Breast epithelium (tissue), 4 donors: ENCODE results near the gene TRPC3. TPM values are rescaled to one million over a fixed set of nuclear protein-coding genes. Genes with fewer than 3 reads are reported as not detected.

Experiments used
- DNase-seq, 2 donors: peaks; one replicate each; pipeline ENCODE4 v3.0.0-alpha.2; 2019; ENCODE audit warnings: low spot score in 2 of 2
- H3K27ac ChIP-seq, 2 donors: fragments of 200-600 bp; sonication (generic) in 1 of 2; one replicate each; pipeline ENCODE4 v1.5.1; 2016 to 2019; ENCODE audit warnings: mild to moderate bottlenecking in 1 of 2
- H3K27me3 ChIP-seq, 2 donors: fragments of 200-600 bp; sonication (generic) in 1 of 2; one replicate each; pipeline versions ENCODE4 v1.5.1 to v1.6.0; 2017 to 2019; ENCODE audit warnings: control low read depth in 1 of 2, mild to moderate bottlenecking in 1 of 2
- H3K36me3 ChIP-seq: fragments of 200-600 bp; one replicate; pipeline ENCODE4 v1.5.1; 2019
- H3K4me1 ChIP-seq, 2 donors: fragments of 200-600 bp; sonication (generic); one replicate each; pipeline ENCODE4 v1.5.1; 2016 to 2019; ENCODE audit warnings: control low read depth in 1 of 2
- H3K4me3 ChIP-seq, 3 donors: fragments of 200-600 bp; sonication (generic); 1 replicate in 2 of 3; 2 replicates in 1 of 3; pipeline ENCODE4 v1.5.1; 2016 to 2019; ENCODE audit warnings: mild to moderate bottlenecking in 3 of 3, moderate library complexity in 2 of 3
- H3K9me3 ChIP-seq, 2 donors: fragments of 200-600 bp; sonication (generic) in 1 of 2; one replicate each; pipeline ENCODE4 v1.5.1; 2016 to 2019; ENCODE audit warnings: control low read depth in 1 of 2
- CTCF ChIP-seq, 3 donors: fragments of 450-650 bp; IDR thresholded peaks; one replicate each; pipeline ENCODE4 v1.5.1; 2016 to 2017; ENCODE audit warnings: antibody characterized with exemption in 3 of 3, mild to moderate bottlenecking in 3 of 3, moderate library complexity in 3 of 3
- POLR2A ChIP-seq: fragments of 450-650 bp; IDR thresholded peaks from one replicate; pipeline ENCODE4 v1.6.1; 2016; ENCODE audit warnings: antibody characterized with exemption, mild to moderate bottlenecking, moderate library complexity
- POLR2AphosphoS5 ChIP-seq, 3 donors: sonication (generic); formaldehyde crosslinking; IDR thresholded peaks; one replicate each; pipeline ENCODE4 v1.6.1; 2017; ENCODE audit warnings: antibody characterized with exemption in 3 of 3
- intact Hi-C: fragments of 100-400 bp; cut with DNase I; formaldehyde crosslinking; loops from one replicate; pipeline ENCODE4 v1.15.1; 2023; ENCODE audit warnings: low total_unique reads
- total RNA-seq, 3 donors: library from RNA; depleted of rRNA; stranded (reverse); fragments of >200 nt; gene quantifications; one replicate each; pipeline ENCODE4 v1.1.0, GENCODE V29; 2016

Gene TRPC3
- total RNA-seq, 3 donors from 2014 or later = 0.64 to 0.98 (median 0.88) TPM

GRCh38 chr4:121950680-121951520 lies 960 bp downstream of the TRPC3 start:
- Histone ChIP-seq H3K4me1 (no peaks in the 10 kb centered on the region), H3K4me3 (peak overlapping the region; percentile 59 to 91 (median 63)), H3K9me3 (no peaks in the 10 kb centered on the region), H3K36me3 (no peaks in the 10 kb centered on the region), H3K27me3 (peaks cover 0 to 11% of the 10 kb centered on the region in 2 donors), H3K27ac (peak overlapping the region in 1 of 2 donors; percentile 22)
- intact Hi-C loops = no loop called here
- no peak for TF ChIP-seq CTCF (IDR thresholded peaks at IDR 0.05)
- TF ChIP-seq POLR2A = no peak
- no peak for TF ChIP-seq POLR2AphosphoS5 (IDR thresholded peaks at IDR 0.05)
- no peak for DNase-seq

- DNase-seq = peak; percentile 28 to 64
- Histone ChIP-seq H3K9me3 (no peaks in the 10 kb centered on the region), H3K4me3 (peak overlapping the region; percentile 59 to 91 (median 63)), H3K27me3 (peaks cover 0 to 11% of the 10 kb centered on the region in 2 donors), H3K27ac (no peak overlapping the region), H3K36me3 (no peaks in the 10 kb centered on the region), H3K4me1 (no peaks in the 10 kb centered on the region)
- intact Hi-C loops = no loop called here
- TF ChIP-seq POLR2A (no peak), CTCF (IDR thresholded peaks at IDR 0.05) (peak; percentile 24 to 36 (median 35))
Observed at GRCh38 chr4:121950212-121950679, 1.6 kb downstream of the TRPC3 start.

- H3K4me1 ChIP-seq = no peaks in the 10 kb centered on the region
- peaks cover 0 to 4% of the 10 kb centered on the region in 2 donors for H3K27me3 ChIP-seq
- DNase-seq = no peak
- no peak overlapping the region for H3K4me3 ChIP-seq
- H3K9me3 ChIP-seq = no peaks in the 10 kb centered on the region
- intact Hi-C loops = no loop called here
- H3K36me3 ChIP-seq = no peaks in the 10 kb centered on the region
- H3K27ac ChIP-seq = no peak overlapping the region
- no peak for TF ChIP-seq POLR2AphosphoS5 (IDR thresholded peaks at IDR 0.05)
- no peak for TF ChIP-seq CTCF (IDR thresholded peaks at IDR 0.05)
Observed at GRCh38 chr4:121946644-121947043, 5.2 kb downstream of the TRPC3 start.

- Histone ChIP-seq H3K27me3 (peaks cover 0 to 4% of the 10 kb centered on the region in 2 donors), H3K36me3 (no peaks in the 10 kb centered on the region), H3K4me1 (no peaks in the 10 kb centered on the region), H3K4me3 (no peak overlapping the region), H3K9me3 (no peaks in the 10 kb centered on the region), H3K27ac (no peak overlapping the region)
- no peak for TF ChIP-seq CTCF (IDR thresholded peaks at IDR 0.05)
- no peak for TF ChIP-seq POLR2A
- TF ChIP-seq POLR2AphosphoS5 (IDR thresholded peaks at IDR 0.05) = no peak
- intact Hi-C loops = no loop called here
- DNase-seq = no peak
Observed at GRCh38 chr4:121943941-121944340, 7.9 kb downstream of the TRPC3 start.

- DNase-seq = no peak
- TF ChIP-seq CTCF (IDR thresholded peaks at IDR 0.05) = no peak
- no peak for TF ChIP-seq POLR2A
- TF ChIP-seq POLR2AphosphoS5 (IDR thresholded peaks at IDR 0.05) = no peak
- Histone ChIP-seq H3K27ac (no peak overlapping the region), H3K4me1 (no peaks in the 10 kb centered on the region), H3K4me3 (no peak overlapping the region), H3K9me3 (no peaks in the 10 kb centered on the region), H3K27me3 (peaks cover 0 to 4% of the 10 kb centered on the region in 2 donors), H3K36me3 (no peaks in the 10 kb centered on the region)
- intact Hi-C loops = no loop called here
Observed at GRCh38 chr4:121939690-121940089, 12.2 kb downstream of the TRPC3 start.
